ENCODE data around the gene JAM3.

The JAM3 gene

DNA sequence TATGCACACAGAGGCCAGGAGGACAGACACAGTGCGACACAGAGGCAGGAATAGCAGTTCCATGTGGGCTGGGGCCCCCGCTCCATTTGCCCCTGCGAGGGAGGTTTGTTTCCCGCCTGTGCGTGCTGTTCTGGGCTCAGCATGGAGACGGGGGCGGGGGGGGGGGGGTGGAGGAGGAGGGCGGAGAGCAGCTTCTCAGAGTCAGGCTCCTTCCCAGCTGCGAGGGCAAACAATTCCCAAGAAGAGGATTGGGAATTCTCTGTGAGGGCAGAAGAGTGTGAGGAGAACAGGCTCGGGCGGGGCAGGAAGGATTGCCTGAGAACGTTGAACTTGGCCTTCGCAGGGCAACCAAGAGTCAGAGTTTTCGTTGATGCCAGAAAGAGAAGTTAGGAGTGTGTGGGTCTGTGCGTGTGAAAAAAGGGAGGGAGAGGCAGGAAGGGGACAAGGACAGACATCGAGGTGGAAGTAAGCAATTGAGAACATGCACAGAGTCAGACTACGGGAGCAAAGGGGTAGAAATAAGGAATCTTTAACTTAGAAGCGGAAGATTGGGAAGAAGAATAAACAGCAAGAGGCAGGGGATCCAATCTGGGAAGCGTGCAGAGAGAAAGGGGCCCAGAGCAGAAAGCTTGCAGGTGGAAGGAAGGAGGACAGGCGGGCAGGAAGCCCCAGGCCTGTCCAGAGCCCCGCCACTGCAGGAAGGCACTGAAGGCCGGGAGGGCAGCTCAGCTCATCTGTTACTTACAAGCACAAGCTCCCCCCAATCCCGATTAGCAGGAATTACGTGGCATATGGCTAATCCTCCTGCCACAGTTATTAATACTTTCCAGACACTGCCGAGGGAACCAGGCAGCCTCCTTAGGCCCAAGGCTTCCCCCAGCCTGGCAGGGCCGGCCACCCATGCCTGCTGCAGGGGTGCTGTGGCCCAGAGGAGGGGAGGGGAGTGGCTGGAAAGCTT lies 15.6 kb upstream of the JAM3 start:
- H3K4me3 ChIP-seq (ENCODE audit: low read depth, low read length) = no peak overlapping the region
- TF ChIP-seq, protein P1, sequence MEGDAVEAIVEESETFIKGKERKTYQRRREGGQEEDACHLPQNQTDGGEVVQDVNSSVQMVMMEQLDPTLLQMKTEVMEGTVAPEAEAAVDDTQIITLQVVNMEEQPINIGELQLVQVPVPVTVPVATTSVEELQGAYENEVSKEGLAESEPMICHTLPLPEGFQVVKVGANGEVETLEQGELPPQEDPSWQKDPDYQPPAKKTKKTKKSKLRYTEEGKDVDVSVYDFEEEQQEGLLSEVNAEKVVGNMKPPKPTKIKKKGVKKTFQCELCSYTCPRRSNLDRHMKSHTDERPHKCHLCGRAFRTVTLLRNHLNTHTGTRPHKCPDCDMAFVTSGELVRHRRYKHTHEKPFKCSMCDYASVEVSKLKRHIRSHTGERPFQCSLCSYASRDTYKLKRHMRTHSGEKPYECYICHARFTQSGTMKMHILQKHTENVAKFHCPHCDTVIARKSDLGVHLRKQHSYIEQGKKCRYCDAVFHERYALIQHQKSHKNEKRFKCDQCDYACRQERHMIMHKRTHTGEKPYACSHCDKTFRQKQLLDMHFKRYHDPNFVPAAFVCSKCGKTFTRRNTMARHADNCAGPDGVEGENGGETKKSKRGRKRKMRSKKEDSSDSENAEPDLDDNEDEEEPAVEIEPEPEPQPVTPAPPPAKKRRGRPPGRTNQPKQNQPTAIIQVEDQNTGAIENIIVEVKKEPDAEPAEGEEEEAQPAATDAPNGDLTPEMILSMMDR (IDR thresholded peaks at IDR 0.05; ENCODE audit: low read depth, low read length) = no peak

DNA sequence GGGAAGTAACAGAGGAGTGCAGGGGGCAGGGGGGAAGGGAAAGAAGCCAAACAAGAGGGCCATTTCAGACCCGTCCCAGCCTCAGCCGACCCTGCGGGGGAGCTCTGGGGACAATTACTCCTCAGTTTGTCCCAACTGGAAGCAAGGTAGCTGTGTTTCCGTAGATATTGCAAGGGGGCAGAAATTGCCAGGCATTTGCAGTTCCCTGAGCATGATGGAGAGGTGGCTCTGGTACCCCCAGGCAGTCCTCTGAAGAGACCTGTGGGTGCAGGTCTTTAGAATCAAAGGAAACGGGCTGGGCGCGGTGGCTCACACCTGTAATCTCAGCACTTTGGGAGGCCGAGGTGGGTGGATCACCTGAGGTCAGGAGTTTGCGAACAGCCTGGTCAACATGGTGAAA lies 13.8 kb upstream of the JAM3 start:
- TF ChIP-seq, protein P1 (IDR thresholded peaks at IDR 0.05; ENCODE audit: low read depth, low read length) = no peak
- no peak overlapping the region for H3K4me3 ChIP-seq (ENCODE audit: low read depth, low read length)

DNA sequence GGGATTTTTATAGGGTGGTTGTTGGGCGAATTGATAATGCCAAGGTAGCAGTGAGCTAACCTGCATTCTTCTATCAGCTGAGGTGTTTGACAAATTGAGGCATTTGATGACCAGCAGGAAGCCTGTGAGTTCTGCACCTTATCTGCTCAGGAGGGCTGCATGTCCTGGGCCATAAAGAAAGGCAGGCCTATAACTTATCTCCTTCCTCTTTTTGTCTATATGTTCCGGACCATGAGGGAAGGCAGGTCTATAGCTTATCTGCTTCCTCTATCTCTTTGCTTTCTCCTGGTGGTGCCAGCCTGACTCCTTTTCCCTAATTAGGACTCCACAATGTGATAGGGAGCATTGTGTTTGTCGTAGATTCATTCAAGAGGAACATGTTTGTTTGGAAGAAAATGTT lies 8.6 kb upstream of the JAM3 start:
- H3K4me3 ChIP-seq (ENCODE audit: low read depth, low read length) = no peak overlapping the region
- TF ChIP-seq, protein P1 (IDR thresholded peaks at IDR 0.05; ENCODE audit: low read depth, low read length) = no peak

DNA sequence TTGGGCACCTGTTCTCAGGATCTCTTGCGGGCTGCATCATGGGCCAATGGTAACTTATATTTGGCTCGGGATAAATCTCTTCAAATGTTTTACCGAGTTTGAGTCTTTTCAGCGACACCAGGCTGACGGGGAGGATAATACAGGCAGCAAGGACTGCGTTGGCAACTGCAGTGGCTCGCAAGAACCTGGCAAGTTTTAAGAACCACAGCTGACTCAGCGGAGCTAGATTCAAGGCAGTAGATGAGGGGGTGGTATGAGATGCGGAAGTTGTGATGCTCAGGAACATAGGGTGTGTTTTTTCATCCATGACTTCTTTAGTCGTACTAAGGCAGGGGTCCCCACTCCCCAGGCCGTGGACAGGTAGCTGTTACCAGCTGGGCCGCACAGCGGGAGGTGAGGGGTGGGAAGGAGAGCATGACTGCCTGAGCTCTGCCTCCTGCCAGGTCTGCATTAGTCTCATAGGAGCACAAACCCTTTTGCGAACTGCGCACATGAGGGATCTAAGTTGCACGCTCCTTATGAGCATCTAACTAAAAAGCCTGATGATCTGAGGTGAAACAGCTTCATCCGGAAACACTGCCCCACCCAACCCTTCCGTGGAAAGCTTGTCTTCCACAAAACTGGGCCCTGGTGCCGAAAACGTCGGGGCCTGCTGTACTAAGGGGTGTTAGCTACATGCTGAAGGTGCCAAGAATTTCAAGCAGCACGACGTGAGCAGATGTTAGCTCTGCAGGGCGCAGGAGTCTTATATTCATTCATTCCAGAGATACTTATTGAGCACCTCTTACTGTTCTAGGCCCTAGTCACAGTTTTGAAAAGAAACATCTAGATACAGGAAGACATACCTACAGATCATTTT lies 6.4 kb upstream of the JAM3 start:
- TF ChIP-seq, protein P1 (IDR thresholded peaks at IDR 0.05; ENCODE audit: low read depth, low read length) = no peak

DNA sequence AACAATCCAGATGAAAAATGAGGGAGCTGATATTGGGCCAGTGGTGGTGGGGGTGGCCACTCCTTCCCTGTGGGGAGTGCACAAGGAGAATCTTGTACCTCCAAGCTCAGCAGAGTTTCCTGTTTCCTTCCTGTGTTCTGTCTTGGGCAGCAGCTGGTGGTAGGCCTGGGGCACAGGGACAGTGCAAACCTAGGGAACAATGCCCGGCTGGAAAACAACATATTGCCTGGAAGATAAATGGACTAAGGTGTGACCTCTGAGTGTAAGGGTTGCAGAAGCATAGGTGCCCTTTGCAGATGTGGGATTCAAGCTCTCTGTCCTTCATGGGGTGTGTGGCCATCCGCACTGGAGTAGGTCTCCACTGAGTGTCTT lies 5.8 kb upstream of the JAM3 start:
- H3K4me3 ChIP-seq (ENCODE audit: low read depth, low read length) = no peak overlapping the region
- TF ChIP-seq, protein P1 (IDR thresholded peaks at IDR 0.05; ENCODE audit: low read depth, low read length) = no peak

More for the DNA sequence above, 6.4 kb upstream of the JAM3 start:
- H3K4me3 ChIP-seq (ENCODE audit: low read depth, low read length) = no peak overlapping the region

DNA sequence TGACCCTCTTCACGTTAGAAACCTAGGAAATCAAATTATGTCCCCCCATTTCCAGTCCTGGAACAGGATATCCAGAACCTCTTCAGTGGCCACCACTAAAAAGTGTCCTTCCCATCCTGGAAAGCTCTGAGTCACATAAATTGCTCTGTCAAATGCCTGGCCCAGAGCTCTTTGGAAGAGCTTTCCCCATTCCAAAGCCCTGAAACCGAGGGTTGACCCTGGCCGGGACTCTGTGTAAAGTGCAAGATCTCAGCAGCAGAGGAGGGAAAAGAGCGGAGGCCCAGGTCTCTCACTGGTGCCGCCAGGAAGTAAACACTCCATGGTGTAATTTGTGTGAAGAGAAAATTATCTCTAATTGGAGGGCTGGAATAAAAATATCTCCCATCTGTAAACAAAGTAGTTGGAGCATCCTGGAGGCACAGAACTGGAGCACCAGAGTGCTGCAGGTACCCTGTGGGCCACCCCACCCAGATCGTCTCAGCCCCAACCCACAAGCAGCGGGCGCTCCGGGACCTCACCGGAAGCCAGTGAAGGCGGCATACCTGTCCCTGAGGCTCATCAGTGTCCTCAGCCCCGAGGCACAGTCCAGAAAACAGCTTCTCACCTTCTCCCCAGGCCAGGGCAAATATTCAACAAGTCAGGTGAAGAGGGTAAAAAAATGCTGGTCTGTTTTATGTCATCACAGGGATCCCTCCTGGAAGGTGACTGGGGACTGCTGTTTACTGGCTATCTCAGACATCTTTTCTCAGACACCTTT lies 4.7 kb upstream of the JAM3 start:
- H3K4me3 ChIP-seq (ENCODE audit: low read depth, low read length) = no peak overlapping the region
- TF ChIP-seq, protein P1 (IDR thresholded peaks at IDR 0.05; ENCODE audit: low read depth, low read length) = no peak

Measured in WI38 (cell line).